ENCODE measurements around the gene ARMC8. TPM values are rescaled to one million over a fixed set of nuclear protein-coding genes. Genes with fewer than 3 reads are reported as not detected.

Gene ARMC8
- total and polyA plus RNA-seq, 7 donors, result 12.0 to 75.0 (median 67.6) TPM

DNA sequence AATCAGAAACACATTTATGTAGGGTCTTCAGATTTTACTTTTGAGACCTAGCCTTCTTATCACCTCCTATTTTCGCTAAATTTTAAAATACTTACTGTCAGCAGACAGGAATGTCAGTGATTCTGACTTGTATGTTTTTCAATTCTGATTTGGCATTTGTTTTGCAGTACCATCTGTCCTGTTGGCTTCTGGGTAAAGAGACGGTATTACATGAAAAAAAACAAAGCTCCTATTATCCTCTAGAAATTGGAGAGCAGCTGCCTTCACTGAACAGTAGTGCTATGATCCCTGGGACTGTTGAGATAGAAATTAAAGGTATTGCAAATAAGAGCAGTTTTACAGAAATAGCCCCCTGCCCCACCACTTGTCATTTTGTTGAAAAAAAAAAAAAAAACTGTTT lies 8.4 kb downstream of the ARMC8 start:
- Histone ChIP-seq H3K27ac (no peak overlapping the region), H3K36me3 (no peaks in the 10 kb centered on the region), H3K9me3 (no peaks in the 10 kb centered on the region), H3K4me1 (peaks cover 0 to 22% (median 6%) of the 10 kb centered on the region in 4 donors), H3K27me3 (no peaks in the 10 kb centered on the region), H3K4me3 (no peak overlapping the region)
- 49 to 72% methylated on average over 2 of the region's 2 CpGs for WGBS, 2 donors
- intact Hi-C loops (cut with DNase I), result no loop called here
- no peak for DNase-seq
- TF ChIP-seq, protein P1, sequence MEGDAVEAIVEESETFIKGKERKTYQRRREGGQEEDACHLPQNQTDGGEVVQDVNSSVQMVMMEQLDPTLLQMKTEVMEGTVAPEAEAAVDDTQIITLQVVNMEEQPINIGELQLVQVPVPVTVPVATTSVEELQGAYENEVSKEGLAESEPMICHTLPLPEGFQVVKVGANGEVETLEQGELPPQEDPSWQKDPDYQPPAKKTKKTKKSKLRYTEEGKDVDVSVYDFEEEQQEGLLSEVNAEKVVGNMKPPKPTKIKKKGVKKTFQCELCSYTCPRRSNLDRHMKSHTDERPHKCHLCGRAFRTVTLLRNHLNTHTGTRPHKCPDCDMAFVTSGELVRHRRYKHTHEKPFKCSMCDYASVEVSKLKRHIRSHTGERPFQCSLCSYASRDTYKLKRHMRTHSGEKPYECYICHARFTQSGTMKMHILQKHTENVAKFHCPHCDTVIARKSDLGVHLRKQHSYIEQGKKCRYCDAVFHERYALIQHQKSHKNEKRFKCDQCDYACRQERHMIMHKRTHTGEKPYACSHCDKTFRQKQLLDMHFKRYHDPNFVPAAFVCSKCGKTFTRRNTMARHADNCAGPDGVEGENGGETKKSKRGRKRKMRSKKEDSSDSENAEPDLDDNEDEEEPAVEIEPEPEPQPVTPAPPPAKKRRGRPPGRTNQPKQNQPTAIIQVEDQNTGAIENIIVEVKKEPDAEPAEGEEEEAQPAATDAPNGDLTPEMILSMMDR (IDR thresholded peaks at IDR 0.05), result no peak
- TF ChIP-seq POLR2AphosphoS5 (IDR thresholded peaks at IDR 0.05) (no peak), POLR2A (IDR thresholded peaks at IDR 0.05) (no peak), EP300 (IDR thresholded peaks at IDR 0.05) (no peak)

DNA sequence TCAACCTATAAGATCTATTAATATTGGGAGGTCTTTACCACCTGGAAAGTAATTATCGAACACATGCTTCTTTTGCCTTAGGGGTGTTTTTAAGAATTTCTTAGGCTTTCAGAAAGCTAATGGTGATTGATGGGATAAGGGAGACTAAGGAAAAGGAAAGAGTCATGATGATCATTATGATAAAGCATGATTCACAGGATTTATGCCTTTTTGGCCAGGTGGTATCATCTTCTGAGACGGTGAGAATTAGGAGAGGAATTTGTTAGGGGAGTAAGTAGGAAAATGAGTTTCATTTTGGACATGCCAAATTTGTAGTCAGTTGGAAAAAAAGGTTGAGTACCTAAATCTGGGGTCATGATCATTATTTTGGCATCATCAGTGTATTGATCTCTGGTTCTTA lies 8.9 kb downstream of the ARMC8 start:
- peaks cover 0 to 19% (median 4%) of the 10 kb centered on the region in 4 donors for H3K4me1 ChIP-seq
- H3K4me3 ChIP-seq, result no peak overlapping the region
- DNase-seq, result no peak
- WGBS, 2 donors, result 96 to 97% methylated on average over 2 of the region's 2 CpGs
- H3K9me3 ChIP-seq, result no peaks in the 10 kb centered on the region
- no peaks in the 10 kb centered on the region for H3K36me3 ChIP-seq
- no peak for TF ChIP-seq POLR2AphosphoS5 (IDR thresholded peaks at IDR 0.05)
- TF ChIP-seq EP300 (IDR thresholded peaks at IDR 0.05), result no peak
- TF ChIP-seq POLR2A (IDR thresholded peaks at IDR 0.05), result no peak
- TF ChIP-seq, protein P1 (IDR thresholded peaks at IDR 0.05), result no peak
- intact Hi-C loops (cut with DNase I), result no loop called here
- H3K27me3 ChIP-seq, result no peaks in the 10 kb centered on the region
- H3K27ac ChIP-seq, result no peak overlapping the region

DNA sequence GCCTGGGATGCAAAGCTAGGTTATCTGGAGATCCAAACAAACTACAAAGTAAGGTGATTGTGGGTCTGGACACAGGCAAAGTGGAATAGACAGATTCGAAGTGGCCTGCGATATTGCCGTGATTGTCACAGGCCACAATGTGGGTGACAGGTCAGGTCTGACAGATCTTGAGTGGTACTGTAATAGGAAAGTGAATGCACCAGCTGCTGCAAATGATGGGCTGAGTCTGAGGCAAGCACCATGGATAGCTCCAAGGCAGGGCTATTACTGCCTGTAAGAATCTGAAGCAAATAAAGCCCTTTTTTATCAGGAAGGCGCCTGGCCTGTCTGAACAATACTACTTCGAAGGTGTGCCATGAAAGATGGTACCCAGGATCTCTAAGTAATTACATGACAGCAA lies 10.0 kb downstream of the ARMC8 start:
- Histone ChIP-seq H3K4me1 (peaks cover 0 to 19% (median 0%) of the 10 kb centered on the region in 4 donors), H3K27me3 (no peaks in the 10 kb centered on the region), H3K27ac (no peak overlapping the region), H3K36me3 (no peaks in the 10 kb centered on the region), H3K9me3 (no peaks in the 10 kb centered on the region), H3K4me3 (no peak overlapping the region)
- no peak for DNase-seq
- 31 to 83% methylated on average over 5 of the region's 5 CpGs for WGBS, 2 donors
- TF ChIP-seq, protein P1 (IDR thresholded peaks at IDR 0.05), result no peak
- TF ChIP-seq EP300 (IDR thresholded peaks at IDR 0.05) (no peak), POLR2A (IDR thresholded peaks at IDR 0.05) (no peak), POLR2AphosphoS5 (IDR thresholded peaks at IDR 0.05) (no peak)
- intact Hi-C loops (cut with DNase I), result no loop called here

DNA sequence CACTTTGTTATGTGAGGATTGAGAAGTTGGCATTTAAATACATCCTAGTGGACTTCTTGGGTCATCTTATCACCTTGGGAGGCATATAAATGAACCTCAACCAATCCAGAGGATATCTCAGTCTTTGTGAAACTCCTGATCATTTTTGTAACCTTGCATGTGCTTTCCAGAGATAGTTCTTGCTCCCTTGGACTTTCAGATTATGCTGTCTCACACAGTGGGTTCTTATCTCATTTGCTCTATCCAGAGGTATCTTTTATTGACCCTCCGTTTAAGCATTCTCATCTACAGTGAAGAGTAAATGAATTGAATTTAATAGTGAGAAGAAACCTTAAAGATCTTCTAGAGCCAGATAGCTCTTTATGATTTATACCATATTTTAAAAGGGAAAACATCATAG lies 10.4 kb downstream of the ARMC8 start:
- WGBS, 2 donors, result 40 to 75% methylated on average over 1 of the region's 1 CpG
- Histone ChIP-seq H3K9me3 (no peaks in the 10 kb centered on the region), H3K4me3 (no peak overlapping the region), H3K4me1 (peaks cover 0 to 19% (median 1%) of the 10 kb centered on the region in 4 donors), H3K36me3 (no peaks in the 10 kb centered on the region), H3K27ac (no peak overlapping the region), H3K27me3 (no peaks in the 10 kb centered on the region)
- intact Hi-C loops (cut with DNase I), result no loop called here
- no peak for DNase-seq
- TF ChIP-seq, protein P1 (IDR thresholded peaks at IDR 0.05), result no peak
- TF ChIP-seq EP300 (IDR thresholded peaks at IDR 0.05), result no peak
- TF ChIP-seq POLR2A (IDR thresholded peaks at IDR 0.05), result no peak
- no peak for TF ChIP-seq POLR2AphosphoS5 (IDR thresholded peaks at IDR 0.05)

DNA sequence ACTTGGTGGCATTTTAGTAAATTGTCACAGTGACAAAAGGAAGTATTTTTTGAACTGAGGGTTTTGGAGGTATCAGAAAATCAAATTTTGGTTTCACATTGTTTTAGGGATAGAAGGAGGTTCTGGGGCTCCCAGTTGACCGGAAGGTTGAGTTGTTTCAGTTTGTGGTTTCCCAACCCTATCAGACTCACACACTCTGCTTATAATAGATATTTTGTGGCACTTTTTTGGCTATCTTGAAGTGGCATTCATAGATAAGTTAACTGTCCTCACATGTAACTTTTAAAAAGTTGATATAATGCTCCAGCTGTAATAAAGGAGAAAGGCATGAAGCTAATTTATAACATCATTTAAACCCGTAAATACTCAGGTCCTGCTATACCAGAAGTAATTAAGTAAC lies 12.8 kb downstream of the ARMC8 start:
- no peaks in the 10 kb centered on the region for H3K36me3 ChIP-seq

More for the DNA sequence above, 12.8 kb downstream of the ARMC8 start:
- Histone ChIP-seq H3K9me3 (no peaks in the 10 kb centered on the region), H3K4me1 (peaks cover 0 to 38% (median 13%) of the 10 kb centered on the region in 4 donors), H3K27ac (no peak overlapping the region), H3K4me3 (no peak overlapping the region), H3K27me3 (no peaks in the 10 kb centered on the region)
- intact Hi-C loops (cut with DNase I), result no loop called here
- 60 to 83% methylated on average over 2 of the region's 2 CpGs for WGBS, 2 donors
- no peak for DNase-seq
- TF ChIP-seq POLR2A (IDR thresholded peaks at IDR 0.05) (no peak), POLR2AphosphoS5 (IDR thresholded peaks at IDR 0.05) (no peak)
- TF ChIP-seq, protein P1 (IDR thresholded peaks at IDR 0.05), result no peak
